CD14-positive monocyte (primary cell): ENCODE measurements around the gene SMYD3. TPM values are rescaled to one million over a fixed set of nuclear protein-coding genes. Genes with fewer than 3 reads are reported as not detected.
A peak's percentile ranks its signal among the peaks of the same experiment; 100 is the strongest.

Experiments used
- DNase-seq, 3 donors: peaks; one replicate each; pipeline ENCODE4 v3.0.0-alpha.2; 2011 to 2022
- H2AFZ ChIP-seq: 2 replicates; pipeline ENCODE4 v1.6.0; 2012; ENCODE audit warnings: mild to moderate bottlenecking, low read depth, low read length, inconsistent platforms; ENCODE audit not compliant: insufficient read depth, poor library complexity, severe bottlenecking
- H3K27ac ChIP-seq, 2 donors: 1 replicate in 1 of 2; 2 replicates in 1 of 2; pipeline ENCODE4 v1.5.1; 2012 to 2013; ENCODE audit warnings: low read length in 2 of 2, control low read depth in 1 of 2, inconsistent platforms in 1 of 2, low read depth in 1 of 2, mild to moderate bottlenecking in 1 of 2
- H3K27me3 ChIP-seq, 2 donors: one replicate each; pipeline versions ENCODE4 v1.6.0 to v1.6.1; 2011 to 2013; ENCODE audit warnings: low read length in 2 of 2; ENCODE audit not compliant: control insufficient read depth in 2 of 2, insufficient read depth in 2 of 2
- H3K36me3 ChIP-seq, 2 donors: replicated peaks in 1 of 2; 1 replicate in 1 of 2; 2 replicates in 1 of 2; pipeline versions ENCODE4 v1.5.1 to v1.6.1; 2012 to 2013; ENCODE audit warnings: low read length in 2 of 2, control low read depth in 1 of 2, inconsistent platforms in 1 of 2, mild to moderate bottlenecking in 1 of 2; ENCODE audit not compliant: insufficient read depth in 2 of 2, control insufficient read depth in 1 of 2
- H3K4me1 ChIP-seq, 2 donors: 1 replicate in 1 of 2; 2 replicates in 1 of 2; pipeline versions ENCODE4 v1.5.1 to v1.6.1; 2012 to 2013; ENCODE audit warnings: low read length in 2 of 2, control low read depth in 1 of 2, inconsistent platforms in 1 of 2, mild to moderate bottlenecking in 1 of 2, moderate library complexity in 1 of 2; ENCODE audit not compliant: insufficient read depth in 2 of 2, control insufficient read depth in 1 of 2
- H3K4me2 ChIP-seq: replicated peaks from 2 replicates; pipeline ENCODE3; 2012; ENCODE audit warnings: low read length, moderate library complexity, mild to moderate bottlenecking; ENCODE audit not compliant: poor library complexity, severe bottlenecking; ENCODE audit errors: extremely low read depth
- H3K4me3 ChIP-seq, 3 experiments: fragments of 200-600 bp in 1 of 3; sonication (generic) in 1 of 3; replicated peaks in 1 of 3; 1 replicate in 2 of 3; 2 replicates in 1 of 3; pipeline ENCODE4 v1.5.1; 2011 to 2013; ENCODE audit warnings: low read length in 3 of 3, mild to moderate bottlenecking in 3 of 3, control low read depth in 2 of 3, low read depth in 2 of 3, inconsistent platforms in 1 of 3, moderate library complexity in 1 of 3
- H3K79me2 ChIP-seq: 2 replicates; pipeline ENCODE4 v1.6.0; 2012; ENCODE audit warnings: mild to moderate bottlenecking, control low read depth, inconsistent platforms, low read length, moderate library complexity; ENCODE audit not compliant: insufficient read depth
- H3K9ac ChIP-seq: 2 replicates; pipeline ENCODE4 v1.6.0; 2017; ENCODE audit warnings: low read length, mild to moderate bottlenecking; ENCODE audit not compliant: insufficient read depth, poor library complexity, severe bottlenecking
- H3K9me3 ChIP-seq, 2 donors: replicated peaks in 1 of 2; 1 replicate in 1 of 2; 2 replicates in 1 of 2; pipeline versions ENCODE4 v1.5.1 to v1.6.1; 2012 to 2013; ENCODE audit warnings: low read length in 2 of 2, control low read depth in 1 of 2; ENCODE audit not compliant: control insufficient read depth in 1 of 2, insufficient read depth in 1 of 2
- H4K20me1 ChIP-seq: 2 replicates; pipeline ENCODE4 v1.6.0; 2012; ENCODE audit warnings: mild to moderate bottlenecking, low read length, control low read depth, moderate library complexity; ENCODE audit not compliant: insufficient read depth
- H3K27ac Mint-ChIP-seq, 7 donors: one replicate each; pipeline ENCODE4 v1.8.0; 2020; ENCODE audit warnings: mild to moderate bottlenecking in 7 of 7, mixed read lengths in 7 of 7, moderate library complexity in 6 of 7, inconsistent platforms in 2 of 7
- H3K27me3 Mint-ChIP-seq, 3 donors: one replicate each; pipeline ENCODE4 v1.8.0; 2021 to 2022; ENCODE audit warnings: low read depth in 3 of 3, mild to moderate bottlenecking in 3 of 3, mixed read lengths in 3 of 3, moderate library complexity in 3 of 3, inconsistent platforms in 1 of 3
- H3K36me3 Mint-ChIP-seq, 2 donors: one replicate each; pipeline ENCODE4 v1.8.0; 2020; ENCODE audit warnings: mixed read lengths in 2 of 2, inconsistent platforms in 1 of 2, mild to moderate bottlenecking in 1 of 2
- H3K4me1 Mint-ChIP-seq: one replicate; pipeline ENCODE4 v1.8.0; 2020; ENCODE audit warnings: mild to moderate bottlenecking, mixed read lengths
- H3K4me3 Mint-ChIP-seq, 2 donors: one replicate each; pipeline ENCODE4 v1.8.0; 2020; ENCODE audit warnings: mild to moderate bottlenecking in 2 of 2, mixed read lengths in 2 of 2, moderate library complexity in 1 of 2
- H3K9me3 Mint-ChIP-seq, 7 donors: one replicate each; pipeline ENCODE4 v1.8.0; 2020 to 2022; ENCODE audit warnings: mixed read lengths in 7 of 7, mild to moderate bottlenecking in 6 of 7, moderate library complexity in 6 of 7, inconsistent platforms in 2 of 7
- WGBS: methylation state at CpG from one replicate; pipeline ENCODE4 v1.1.5; 2013; ENCODE audit warnings: missing lambda C conversion rate; ENCODE audit not compliant: insufficient coverage; 5-methylcytosine and 5-hydroxymethylcytosine counted together
- intact Hi-C, 2 donors: fragments of 100-400 bp; cut with micrococcal nuclease; formaldehyde crosslinking; loops; one replicate each; pipeline versions ENCODE4 v1.15.0 to v1.15.1; 2023
- polyA plus RNA-seq, 3 donors: library from polyadenylated mRNA; depleted of rRNA in 1 of 3; unstranded in 2 of 3; stranded (reverse) in 1 of 3; fragments of 300-500 nt in 2 of 3; fragments of >200 nt in 1 of 3; fragmentation: Illumina TruSeq in 2 of 3; gene quantifications; 1 replicate in 2 of 3; 2 replicates in 1 of 3; pipeline ENCODE4 v1.2.3, GENCODE V29; 2012 to 2021
- TF ChIP-seq, protein P1 (sequence below): fragments of 200-600 bp; IDR thresholded peaks from one replicate; pipeline ENCODE4 v1.8.0; 2022; ENCODE audit warnings: antibody characterized with exemption, mild to moderate bottlenecking

Gene SMYD3
- polyA plus RNA-seq, 3 donors = 2.7 to 8.4 (median 4.0) TPM

DNA sequence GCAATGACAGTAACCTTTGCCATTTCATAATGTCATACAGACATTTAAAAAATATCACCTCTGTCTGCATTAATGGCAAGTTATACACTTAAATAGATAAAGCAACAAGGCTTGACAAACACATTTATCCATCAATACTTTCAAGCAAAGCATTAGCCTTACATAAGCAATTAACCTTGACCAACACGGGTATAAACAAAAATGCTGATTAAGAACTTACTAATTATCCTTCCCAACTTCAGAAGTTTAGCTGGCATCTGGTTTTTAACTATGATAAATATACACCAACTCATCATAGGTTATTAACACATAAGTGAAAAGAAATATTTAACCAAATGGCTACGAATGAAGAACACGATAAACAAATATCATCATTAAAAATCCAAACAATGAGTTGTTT, 188.5 kb downstream of the SMYD3 start:
- no peak for DNase-seq
- no peak overlapping the region for H3K27ac ChIP-seq
- H3K27me3 Mint-ChIP-seq = no peaks in the 10 kb centered on the region
- H3K27me3 ChIP-seq = no peaks in the 10 kb centered on the region
- no peak overlapping the region for H3K9ac ChIP-seq
- H3K27ac Mint-ChIP-seq = no peak overlapping the region
- no peaks in the 10 kb centered on the region for H3K36me3 ChIP-seq
- H3K4me1 ChIP-seq = peaks cover 0 to 4% of the 10 kb centered on the region in 2 donors
- H3K4me1 Mint-ChIP-seq = peaks cover 19% of the 10 kb centered on the region
- H4K20me1 ChIP-seq = no peaks in the 10 kb centered on the region
- no CpG with 5 or more reads among the region's 3 CpGs for WGBS
- H3K4me3 Mint-ChIP-seq = no peak overlapping the region
- TF ChIP-seq, protein P1, sequence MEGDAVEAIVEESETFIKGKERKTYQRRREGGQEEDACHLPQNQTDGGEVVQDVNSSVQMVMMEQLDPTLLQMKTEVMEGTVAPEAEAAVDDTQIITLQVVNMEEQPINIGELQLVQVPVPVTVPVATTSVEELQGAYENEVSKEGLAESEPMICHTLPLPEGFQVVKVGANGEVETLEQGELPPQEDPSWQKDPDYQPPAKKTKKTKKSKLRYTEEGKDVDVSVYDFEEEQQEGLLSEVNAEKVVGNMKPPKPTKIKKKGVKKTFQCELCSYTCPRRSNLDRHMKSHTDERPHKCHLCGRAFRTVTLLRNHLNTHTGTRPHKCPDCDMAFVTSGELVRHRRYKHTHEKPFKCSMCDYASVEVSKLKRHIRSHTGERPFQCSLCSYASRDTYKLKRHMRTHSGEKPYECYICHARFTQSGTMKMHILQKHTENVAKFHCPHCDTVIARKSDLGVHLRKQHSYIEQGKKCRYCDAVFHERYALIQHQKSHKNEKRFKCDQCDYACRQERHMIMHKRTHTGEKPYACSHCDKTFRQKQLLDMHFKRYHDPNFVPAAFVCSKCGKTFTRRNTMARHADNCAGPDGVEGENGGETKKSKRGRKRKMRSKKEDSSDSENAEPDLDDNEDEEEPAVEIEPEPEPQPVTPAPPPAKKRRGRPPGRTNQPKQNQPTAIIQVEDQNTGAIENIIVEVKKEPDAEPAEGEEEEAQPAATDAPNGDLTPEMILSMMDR = no peak
- no peaks in the 10 kb centered on the region for H3K79me2 ChIP-seq
- H3K4me3 ChIP-seq = no peak overlapping the region
- no peak overlapping the region for H2AFZ ChIP-seq
- H3K9me3 ChIP-seq = no peaks in the 10 kb centered on the region
- peaks cover 0 to 2% (median 0%) of the 10 kb centered on the region in 7 donors for H3K9me3 Mint-ChIP-seq
- no peaks in the 10 kb centered on the region for H3K36me3 Mint-ChIP-seq
- intact Hi-C loops = no loop called here
- H3K4me2 ChIP-seq = no peak overlapping the region

DNA sequence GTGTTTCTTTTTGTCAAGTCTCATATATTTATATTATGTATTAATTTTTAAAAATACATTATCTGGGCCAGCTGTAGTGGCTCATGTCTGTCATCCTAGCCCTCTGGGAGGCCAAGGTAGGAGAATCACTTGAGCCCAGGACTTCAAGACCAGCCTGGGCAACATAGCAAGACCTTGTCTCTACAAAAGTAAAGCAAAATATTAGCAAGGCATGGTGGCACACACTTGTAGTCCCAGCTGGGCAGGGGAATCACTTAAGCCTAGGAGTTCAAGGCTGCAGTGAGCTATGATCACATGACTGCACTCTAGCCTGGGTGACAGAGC, 189.1 kb downstream of the SMYD3 start:
- intact Hi-C loops = no loop called here
- Histone ChIP-seq H3K36me3 (no peaks in the 10 kb centered on the region), H3K27me3 (no peaks in the 10 kb centered on the region), H3K4me1 (peaks cover 0 to 4% of the 10 kb centered on the region in 2 donors), H3K9me3 (no peaks in the 10 kb centered on the region), H4K20me1 (no peaks in the 10 kb centered on the region), H3K9ac (no peak overlapping the region), H2AFZ (no peak overlapping the region), H3K4me3 (no peak overlapping the region), H3K79me2 (no peaks in the 10 kb centered on the region), H3K4me2 (no peak overlapping the region), H3K27ac (no peak overlapping the region)
- peaks cover 19% of the 10 kb centered on the region for H3K4me1 Mint-ChIP-seq
- TF ChIP-seq, protein P1 = no peak
- H3K36me3 Mint-ChIP-seq = no peaks in the 10 kb centered on the region
- H3K9me3 Mint-ChIP-seq = peaks cover 0 to 2% (median 0%) of the 10 kb centered on the region in 7 donors
- H3K27me3 Mint-ChIP-seq = no peaks in the 10 kb centered on the region
- H3K4me3 Mint-ChIP-seq = no peak overlapping the region
- H3K27ac Mint-ChIP-seq = peak overlapping the region in 1 of 7 donors; percentile 40
- DNase-seq = no peak
